ENCODE measurements around the gene NHSL2.

- TF ChIP-seq CTCF (CRISPR knock-in tag; IDR thresholded peaks at IDR 0.05) (no peak), ZNF564 (CRISPR knock-in tag; IDR thresholded peaks at IDR 0.05) (no peak), ZNF10 (CRISPR knock-in tag; IDR thresholded peaks at IDR 0.05; ENCODE audit: borderline replicate concordance, low read depth) (no peak), RXRB (CRISPR knock-in tag; IDR thresholded peaks at IDR 0.05; ENCODE audit: borderline replicate concordance) (no peak), MXI1 (IDR thresholded peaks at IDR 0.05; ENCODE audit: borderline replicate concordance, low read depth, low read length) (no peak), NFYB (CRISPR knock-in tag; IDR thresholded peaks at IDR 0.05) (no peak), TBX2 (CRISPR knock-in tag; IDR thresholded peaks at IDR 0.05; ENCODE audit: borderline replicate concordance) (no peak), POLR2A (IDR thresholded peaks at IDR 0.05; ENCODE audit: insufficient read depth in 1 of 2, low read depth in 2 of 2, low read length in 2 of 2) (no peak), BCL6 (CRISPR knock-in tag; IDR thresholded peaks at IDR 0.05) (no peak), ZNF792 (CRISPR knock-in tag; IDR thresholded peaks at IDR 0.05) (no peak), YEATS2 (CRISPR knock-in tag; IDR thresholded peaks at IDR 0.05; ENCODE audit: borderline replicate concordance) (no peak), ZNF382 (CRISPR knock-in tag; IDR thresholded peaks at IDR 0.05; ENCODE audit: borderline replicate concordance) (no peak)
- TF ChIP-seq, protein P1, sequence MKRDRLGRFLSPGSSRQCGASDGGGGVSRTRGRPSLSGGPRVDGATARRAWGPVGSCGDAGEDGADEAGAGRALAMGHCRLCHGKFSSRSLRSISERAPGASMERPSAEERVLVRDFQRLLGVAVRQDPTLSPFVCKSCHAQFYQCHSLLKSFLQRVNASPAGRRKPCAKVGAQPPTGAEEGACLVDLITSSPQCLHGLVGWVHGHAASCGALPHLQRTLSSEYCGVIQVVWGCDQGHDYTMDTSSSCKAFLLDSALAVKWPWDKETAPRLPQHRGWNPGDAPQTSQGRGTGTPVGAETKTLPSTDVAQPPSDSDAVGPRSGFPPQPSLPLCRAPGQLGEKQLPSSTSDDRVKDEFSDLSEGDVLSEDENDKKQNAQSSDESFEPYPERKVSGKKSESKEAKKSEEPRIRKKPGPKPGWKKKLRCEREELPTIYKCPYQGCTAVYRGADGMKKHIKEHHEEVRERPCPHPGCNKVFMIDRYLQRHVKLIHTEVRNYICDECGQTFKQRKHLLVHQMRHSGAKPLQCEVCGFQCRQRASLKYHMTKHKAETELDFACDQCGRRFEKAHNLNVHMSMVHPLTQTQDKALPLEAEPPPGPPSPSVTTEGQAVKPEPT (CRISPR knock-in tag; IDR thresholded peaks at IDR 0.05; ENCODE audit: low read depth) = no peak
Measured at GRCh38 chrX:72037601-72038000, 127.0 kb downstream of the NHSL2 start.

All from HepG2 (cell line).